GM10847 (cell line): ENCODE measurements around the gene MAP2.

Experiments
- POLR2A ChIP-seq: IDR thresholded peaks from 2 replicates; pipeline ENCODE4 v1.6.1; 2011; ENCODE audit not compliant: insufficient read length; ENCODE audit errors: extremely low read depth

Gene MAP2

DNA sequence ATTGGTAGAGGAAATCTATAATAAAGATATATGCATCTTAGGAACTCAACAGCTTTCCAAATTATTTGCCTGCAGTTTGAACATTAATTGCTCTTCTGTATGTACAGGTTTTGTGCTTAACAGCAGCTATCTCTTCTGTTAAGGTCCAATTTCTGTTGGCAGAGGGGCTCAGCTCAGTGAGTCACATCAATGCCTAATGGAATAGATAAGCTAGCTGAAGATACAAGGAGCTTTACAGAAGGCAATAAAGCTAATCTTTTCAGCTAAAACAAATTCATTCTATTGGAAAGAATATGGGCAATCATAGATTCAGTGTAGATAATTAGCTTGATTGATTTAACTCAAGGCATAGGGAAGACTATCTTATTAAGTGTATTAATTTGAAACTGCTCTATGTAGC is 289.4 kb downstream of the MAP2 start:
- no peak for TF ChIP-seq POLR2A

DNA sequence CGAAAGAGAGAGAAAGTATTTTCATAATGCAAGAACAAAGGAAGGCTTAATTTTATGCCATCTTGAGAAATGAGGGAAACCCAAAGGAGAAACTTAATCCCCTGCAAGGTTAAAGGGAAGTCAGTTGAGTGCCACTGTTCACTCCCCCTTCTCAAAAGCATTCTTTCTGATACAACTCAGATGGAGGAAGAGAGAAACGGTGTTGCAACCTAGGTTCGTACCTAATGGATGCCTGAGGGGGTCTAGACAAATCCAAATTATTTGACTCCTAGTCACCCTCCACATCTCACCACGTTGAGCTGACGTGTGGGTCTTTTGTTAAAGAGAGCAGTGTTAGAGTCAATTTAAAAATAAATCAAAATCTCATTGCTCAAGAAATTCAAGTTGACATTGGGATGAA is 295.2 kb downstream of the MAP2 start:
- no peak for TF ChIP-seq POLR2A

DNA sequence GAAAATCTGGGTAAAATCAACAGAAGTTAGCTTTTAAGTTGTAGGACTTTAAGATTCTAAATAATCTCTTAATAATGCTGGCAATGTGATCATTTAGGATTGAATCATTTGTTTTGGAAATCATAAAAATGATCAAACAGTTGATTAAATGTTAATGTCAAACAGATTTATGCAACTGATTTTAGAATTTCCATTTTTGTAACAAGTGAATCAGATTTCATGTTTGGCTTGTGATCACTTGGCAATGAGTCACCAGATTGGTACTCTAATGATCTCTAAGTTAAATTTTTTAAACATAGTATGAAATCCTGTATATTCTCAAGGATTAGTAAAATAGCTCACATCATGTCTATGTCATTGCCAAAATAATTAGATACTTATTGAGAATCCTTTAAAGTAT is 297.6 kb downstream of the MAP2 start:
- no peak for TF ChIP-seq POLR2A

DNA sequence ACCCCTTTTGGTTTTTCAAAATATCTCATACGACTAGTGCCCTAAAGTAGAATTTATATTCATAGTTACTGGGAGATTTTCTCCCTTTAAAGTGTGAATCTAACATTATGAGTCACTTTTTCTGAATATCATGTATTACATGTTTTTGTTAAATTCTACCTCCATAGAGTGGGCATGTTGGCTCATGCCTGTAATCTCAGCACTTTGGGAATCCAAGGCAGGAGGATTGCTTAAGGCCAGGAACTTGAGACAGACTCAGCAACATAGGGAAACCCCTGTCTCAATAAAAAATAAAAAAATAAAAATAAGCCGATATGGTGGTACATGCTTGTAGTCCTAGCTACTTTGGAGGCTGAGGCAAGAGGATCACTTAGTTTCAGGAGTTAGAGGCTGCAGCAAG is 302.5 kb downstream of the MAP2 start:
- no peak for TF ChIP-seq POLR2A

GRCh38 chr2:209727077-209727476 is 303.2 kb downstream of the MAP2 start:
- no peak for TF ChIP-seq POLR2A

DNA sequence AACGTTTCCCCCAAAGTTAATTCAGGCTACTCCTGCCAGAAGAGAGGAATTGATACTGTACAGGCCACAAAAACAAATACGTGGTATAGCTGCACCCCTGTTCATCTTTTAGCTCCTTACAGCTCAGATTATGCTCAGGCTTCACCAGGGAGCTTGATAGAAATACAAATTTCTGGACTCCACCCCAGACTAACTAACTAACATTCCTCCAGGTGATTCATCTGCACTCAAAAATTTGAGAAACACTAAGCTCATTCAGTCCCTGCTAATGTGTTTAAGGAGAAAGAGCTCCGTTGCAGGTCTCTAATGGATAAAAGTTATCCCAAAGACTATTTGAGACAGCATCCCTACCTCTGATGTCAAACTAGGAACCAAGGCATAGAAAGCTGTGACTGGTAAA is 311.0 kb downstream of the MAP2 start:
- TF ChIP-seq POLR2A = no peak

DNA sequence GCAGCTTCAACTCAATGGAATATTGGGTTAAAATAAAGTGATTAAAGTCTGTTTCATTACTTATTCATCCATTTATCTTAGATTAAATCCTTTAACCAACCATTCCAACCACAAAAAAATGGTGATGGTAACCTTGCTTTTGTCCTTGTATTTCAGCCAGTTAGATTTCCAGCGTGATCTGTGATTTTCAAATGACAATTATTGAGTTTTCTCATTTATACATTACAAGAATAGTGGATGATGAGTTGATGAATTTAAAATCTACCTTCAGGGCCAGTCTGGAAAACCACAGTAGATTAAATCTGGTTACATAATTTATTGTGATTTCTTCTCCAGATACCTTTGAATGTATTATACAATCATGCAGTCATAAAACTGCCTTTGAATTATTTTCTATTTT is 318.1 kb downstream of the MAP2 start:
- TF ChIP-seq POLR2A = no peak

- TF ChIP-seq POLR2A = no peak
Measured at GRCh38 chr2:209753020-209753419, 329.2 kb downstream of the MAP2 start.

DNA sequence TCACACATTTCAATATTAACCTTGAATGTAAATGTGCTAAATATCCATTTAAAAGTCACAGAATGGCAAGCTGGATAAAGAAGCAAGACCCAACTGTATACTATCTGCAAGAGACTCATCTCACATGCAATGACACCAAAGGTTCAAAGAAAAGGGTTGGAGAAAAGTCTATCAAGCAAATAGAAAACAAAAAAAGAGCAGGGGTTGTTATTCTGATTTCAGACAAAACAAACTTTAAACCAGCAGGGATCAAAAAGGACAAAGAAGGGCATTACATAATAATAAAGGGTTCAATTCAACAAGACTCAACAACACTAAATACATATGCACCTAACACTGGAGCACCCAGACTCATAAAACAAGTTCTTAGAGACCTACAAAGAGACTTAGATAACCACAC is 333.3 kb downstream of the MAP2 start:
- TF ChIP-seq POLR2A = no peak

DNA sequence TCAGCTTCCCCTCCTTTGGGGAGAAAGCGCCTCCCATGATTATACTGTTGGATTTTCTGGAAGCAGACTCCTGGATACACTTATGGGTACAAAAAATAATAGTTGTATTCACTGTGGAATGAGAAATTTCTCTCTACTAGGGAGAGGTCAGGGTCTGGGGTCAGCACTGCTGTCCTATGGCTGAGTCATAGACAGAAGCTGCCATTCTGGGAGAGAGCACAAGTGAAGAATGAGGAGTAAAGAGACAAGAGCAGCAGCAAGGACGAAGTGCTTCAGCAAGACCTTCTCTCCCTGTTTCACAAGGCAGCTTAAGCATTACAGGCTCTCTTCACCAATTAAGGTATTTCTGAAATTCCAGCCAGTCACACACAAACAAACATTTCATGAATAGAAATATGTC is 337.7 kb downstream of the MAP2 start:
- TF ChIP-seq POLR2A = no peak

- no peak for TF ChIP-seq POLR2A
Measured at GRCh38 chr2:209762563-209762962, 338.7 kb downstream of the MAP2 start.

DNA sequence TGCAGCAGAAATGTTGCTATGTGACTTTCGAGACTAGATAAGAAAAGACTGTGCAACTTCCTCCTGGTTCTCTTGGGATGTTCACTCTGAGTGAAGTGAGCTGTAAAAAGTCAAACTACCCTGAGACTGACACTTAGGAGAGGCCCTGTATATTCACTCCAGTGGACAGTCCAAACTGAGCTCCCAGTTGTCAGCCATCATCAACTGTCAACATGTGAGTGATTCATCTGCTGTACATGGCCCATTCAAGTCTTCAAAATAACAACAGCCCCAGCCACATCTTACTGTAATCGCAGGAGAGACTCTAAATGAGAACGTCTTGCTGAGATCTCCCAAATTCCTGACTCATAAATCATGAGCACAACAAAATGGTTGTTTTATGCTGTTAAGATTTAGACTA is 339.3 kb downstream of the MAP2 start:
- no peak for TF ChIP-seq POLR2A

DNA sequence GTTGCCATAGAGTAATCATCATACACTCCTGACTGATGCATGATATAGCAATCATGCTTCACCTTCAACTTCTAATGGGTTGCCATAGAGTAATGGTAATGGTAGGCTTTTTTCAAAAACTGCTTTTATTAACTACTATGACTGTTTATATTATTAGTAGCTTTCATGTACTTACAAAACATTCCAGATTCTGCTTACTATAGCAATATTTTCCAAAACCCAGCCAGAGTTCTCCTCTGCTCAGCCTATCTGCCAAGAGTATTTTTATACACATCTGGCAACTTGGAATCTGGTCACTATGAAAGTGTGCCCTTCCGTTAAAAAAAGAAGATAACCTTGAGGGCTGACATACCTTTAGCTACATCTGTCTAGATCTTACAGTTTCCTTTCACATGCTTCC is 342.8 kb downstream of the MAP2 start:
- TF ChIP-seq POLR2A = no peak

DNA sequence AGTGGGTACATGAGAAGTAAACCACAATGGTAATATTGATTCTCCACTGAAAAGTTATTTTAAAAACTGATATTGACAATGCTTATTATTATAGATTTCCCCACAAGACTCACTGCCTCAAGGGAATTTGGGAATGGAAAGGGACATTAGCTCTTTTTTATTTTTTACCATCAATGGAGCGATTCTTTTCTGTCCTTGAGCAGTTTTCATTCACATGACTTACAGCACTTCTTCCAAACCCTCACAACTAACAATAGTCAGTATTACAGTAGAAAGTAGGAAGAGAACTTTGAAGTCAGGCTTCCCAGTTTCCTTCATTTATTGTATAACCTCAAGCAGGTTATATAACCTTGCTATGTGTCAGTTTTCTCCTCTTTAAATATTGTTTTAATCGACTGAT is 343.5 kb downstream of the MAP2 start:
- TF ChIP-seq POLR2A = no peak

DNA sequence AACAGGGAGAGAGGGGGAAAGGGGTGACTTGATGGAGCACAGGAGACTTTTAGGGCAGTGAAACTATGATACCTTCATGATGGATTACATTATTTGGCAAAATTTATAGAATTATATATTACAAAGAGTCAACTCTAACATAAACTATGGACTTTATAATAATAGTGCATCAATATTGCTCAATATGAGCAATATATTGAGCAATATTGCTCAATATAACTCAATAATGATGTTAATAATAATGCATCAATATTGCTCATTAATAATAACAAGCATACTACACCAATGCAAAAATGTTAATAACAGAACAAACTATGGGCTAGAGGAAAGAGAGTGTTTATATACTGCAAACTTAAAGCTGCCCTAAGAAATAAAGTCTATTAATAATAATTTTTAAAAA is 344.7 kb downstream of the MAP2 start:
- TF ChIP-seq POLR2A = no peak

- no peak for TF ChIP-seq POLR2A
Measured at GRCh38 chr2:209771474-209772289, 347.8 kb downstream of the MAP2 start, which contains the start of gene UNC80. Gene UNC80 (plus strand): TSS chr2:209771832. CDS start chr2:209772073, 241 bp downstream.

GRCh38 chr2:209772290-209772685 is 348.4 kb downstream of the MAP2 start:
- no peak for TF ChIP-seq POLR2A
